Spinal cord (tissue), 10 donors: ENCODE data around the gene ARHGAP32. TPM values are rescaled to one million over a fixed set of nuclear protein-coding genes. Genes with fewer than 3 reads are reported as not detected.

Experiments used
- DNase-seq, 6 donors: peaks; one replicate each; pipeline versions ENCODE4 v3.0.0 to v3.0.0-alpha.2; 2013 to 2015; ENCODE audit warnings: low spot score in 6 of 6, low read depth in 4 of 6
- H3K27ac ChIP-seq: one replicate; pipeline ENCODE4 v1.5.1; 2013; ENCODE audit warnings: low read depth, low read length, control low read depth
- H3K27me3 ChIP-seq: one replicate; pipeline ENCODE4 v1.6.1; 2013; ENCODE audit warnings: low read length; ENCODE audit not compliant: control insufficient read depth, insufficient read depth
- H3K36me3 ChIP-seq: one replicate; pipeline ENCODE4 v1.6.1; 2013; ENCODE audit warnings: low read length; ENCODE audit not compliant: control insufficient read depth, insufficient read depth
- H3K4me1 ChIP-seq: one replicate; pipeline ENCODE4 v1.6.1; 2013; ENCODE audit warnings: low read length; ENCODE audit not compliant: control insufficient read depth, insufficient read depth
- H3K4me3 ChIP-seq: one replicate; pipeline ENCODE4 v1.5.1; 2013; ENCODE audit warnings: low read depth, low read length, control low read depth
- H3K9me3 ChIP-seq: one replicate; pipeline ENCODE4 v1.6.1; 2013; ENCODE audit warnings: low read length; ENCODE audit not compliant: control insufficient read depth, insufficient read depth
- WGBS: methylation state at CpG from one replicate; pipeline ENCODE4 v1.1.5; 2013; ENCODE audit warnings: missing lambda C conversion rate; ENCODE audit not compliant: insufficient coverage; 5-methylcytosine and 5-hydroxymethylcytosine counted together
- polyA plus RNA-seq, 2 donors: library from polyadenylated mRNA; unstranded; fragments of 120-200 nt; gene quantifications; one replicate each; pipeline ENCODE4 v1.2.1, GENCODE V29; 2013; ENCODE audit not compliant: insufficient read length in 2 of 2
- total RNA-seq, 2 donors: library from RNA; depleted of rRNA in 1 of 2; stranded (reverse); fragments of 120-200 nt in 1 of 2; fragments of >200 nt in 1 of 2; gene quantifications; one replicate each; pipeline versions ENCODE4 v1.2.3 to v1.2.4, GENCODE V29; 2013 to 2014
- donor health status: healthy.

ARHGAP32 gene
- total and polyA plus RNA-seq, 4 donors = 29.0 to 60.2 (median 35.2) TPM

DNA sequence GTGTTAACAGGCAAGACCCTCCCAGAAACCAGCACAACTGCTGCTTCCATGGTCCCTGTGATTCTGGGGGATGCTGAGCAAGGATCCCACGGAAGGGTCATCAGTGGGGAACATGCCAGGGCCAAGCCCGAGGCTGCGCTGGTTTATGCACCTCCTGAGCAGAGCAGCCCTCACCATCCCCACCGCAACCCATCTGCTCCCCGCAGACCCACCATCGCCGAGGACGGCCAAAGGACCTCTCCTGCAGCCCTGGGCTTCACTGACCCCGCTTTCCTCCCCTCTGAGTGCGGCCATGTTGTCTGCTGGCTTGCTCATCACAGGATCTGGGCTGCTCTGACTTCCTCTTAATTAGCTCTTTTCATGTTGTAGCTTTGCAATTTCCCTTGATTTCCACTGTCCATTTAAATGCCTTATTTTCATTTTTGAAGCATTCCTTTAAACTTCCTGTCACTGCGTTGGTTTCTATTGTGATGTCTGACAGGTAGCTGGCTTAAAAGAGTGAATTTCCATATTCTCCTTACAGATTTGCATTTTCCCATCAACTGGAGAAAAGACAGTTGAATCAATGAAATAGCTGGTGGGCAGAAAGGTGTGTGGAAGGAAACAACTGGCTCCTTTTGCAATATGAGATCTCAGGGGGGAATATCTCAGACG is 264.3 kb downstream of the ARHGAP32 start:
- no peaks in the 10 kb centered on the region for H3K36me3 ChIP-seq
- H3K9me3 ChIP-seq = no peaks in the 10 kb centered on the region
- no peak for DNase-seq
- H3K27me3 ChIP-seq = no peaks in the 10 kb centered on the region
- WGBS = 80% methylated on average over 10 of the region's 12 CpGs
- H3K27ac ChIP-seq = no peak overlapping the region
- H3K4me1 ChIP-seq = peaks cover 22% of the 10 kb centered on the region
- H3K4me3 ChIP-seq = no peak overlapping the region

- WGBS = 64% methylated on average over 10 of the region's 11 CpGs
- H3K9me3 ChIP-seq = no peaks in the 10 kb centered on the region
- peaks cover 22% of the 10 kb centered on the region for H3K4me1 ChIP-seq
- H3K36me3 ChIP-seq = no peaks in the 10 kb centered on the region
- H3K27me3 ChIP-seq = no peaks in the 10 kb centered on the region
- H3K27ac ChIP-seq = no peak overlapping the region
- peak in 1 of 6 donors; percentile 29 for DNase-seq
- no peak overlapping the region for H3K4me3 ChIP-seq
Observed at GRCh38 chr11:128927108-128927461, 265.0 kb downstream of the ARHGAP32 start.

DNA sequence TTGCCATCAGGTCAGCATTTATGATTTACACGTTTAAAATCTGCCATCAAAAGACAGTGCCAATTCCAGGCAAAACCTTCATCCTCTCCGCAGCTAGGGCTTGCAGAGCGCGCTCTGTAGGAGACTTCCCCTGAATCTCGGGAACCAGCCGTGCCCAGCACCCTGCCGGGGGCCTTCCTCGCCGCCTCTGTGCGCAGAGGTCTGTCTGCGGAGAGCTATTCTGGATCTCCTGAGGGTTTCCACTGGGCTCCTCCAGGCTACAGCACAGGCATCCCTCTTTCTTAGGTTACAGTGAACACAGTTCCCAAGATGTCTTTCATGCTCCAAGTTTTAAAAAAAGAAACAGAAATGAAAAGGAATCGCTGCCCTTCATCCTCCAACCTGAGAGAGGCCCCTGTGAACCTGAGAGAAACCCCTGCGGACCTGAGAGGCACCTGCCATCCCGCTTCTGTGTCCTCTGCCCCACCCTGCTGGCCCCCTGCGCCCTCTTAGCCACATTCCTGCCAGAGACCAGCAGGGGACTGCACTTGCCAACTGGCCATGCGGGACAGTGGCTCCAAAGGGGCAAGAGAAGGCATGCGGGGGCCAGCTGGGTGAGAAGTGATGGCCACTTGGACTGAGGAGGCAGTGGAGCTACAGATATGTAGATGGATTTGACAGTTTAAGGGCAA is 265.6 kb downstream of the ARHGAP32 start:
- DNase-seq = no peak
- Histone ChIP-seq H3K9me3 (no peaks in the 10 kb centered on the region), H3K4me3 (no peak overlapping the region), H3K27me3 (no peaks in the 10 kb centered on the region), H3K4me1 (peaks cover 22% of the 10 kb centered on the region), H3K36me3 (no peaks in the 10 kb centered on the region), H3K27ac (no peak overlapping the region)
- WGBS = 65% methylated on average over 17 of the region's 17 CpGs

DNA sequence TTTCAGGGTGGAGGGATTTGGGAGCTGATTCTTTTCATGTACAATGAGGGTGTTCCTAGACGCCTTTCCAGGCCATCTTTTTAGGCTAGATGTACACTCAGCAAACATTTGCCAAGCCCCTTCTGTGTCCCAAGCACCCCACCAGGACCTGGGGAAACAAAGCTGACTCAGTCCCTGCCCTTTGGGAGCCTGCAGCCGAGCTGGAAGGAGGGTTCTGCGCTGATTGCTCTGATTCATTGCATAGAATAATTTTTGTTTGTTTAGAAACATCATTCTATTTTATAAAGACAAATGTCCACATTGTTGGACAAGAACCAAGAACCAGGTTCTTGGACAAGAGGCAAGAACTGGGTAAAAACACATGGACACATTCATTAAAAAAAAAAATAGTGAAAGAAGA is 266.1 kb downstream of the ARHGAP32 start:
- no peak overlapping the region for H3K4me3 ChIP-seq
- no peaks in the 10 kb centered on the region for H3K27me3 ChIP-seq
- peaks cover 24% of the 10 kb centered on the region for H3K4me1 ChIP-seq
- no peaks in the 10 kb centered on the region for H3K36me3 ChIP-seq
- DNase-seq = no peak
- H3K9me3 ChIP-seq = no peaks in the 10 kb centered on the region
- H3K27ac ChIP-seq = no peak overlapping the region
- WGBS = no CpG with 5 or more reads among the region's 3 CpGs

GRCh38 chr11:128925250-128925600 is 266.9 kb downstream of the ARHGAP32 start:
- Histone ChIP-seq H3K4me1 (peaks cover 23% of the 10 kb centered on the region), H3K9me3 (no peaks in the 10 kb centered on the region), H3K36me3 (no peaks in the 10 kb centered on the region), H3K27ac (no peak overlapping the region), H3K27me3 (no peaks in the 10 kb centered on the region), H3K4me3 (no peak overlapping the region)
- DNase-seq = no peak
- WGBS = 89% methylated on average over 1 of the region's 2 CpGs

- Histone ChIP-seq H3K9me3 (no peaks in the 10 kb centered on the region), H3K4me3 (no peak overlapping the region), H3K27me3 (no peaks in the 10 kb centered on the region), H3K4me1 (peaks cover 18% of the 10 kb centered on the region), H3K27ac (no peak overlapping the region), H3K36me3 (no peaks in the 10 kb centered on the region)
- 65% methylated on average over 14 of the region's 16 CpGs for WGBS
- DNase-seq = no peak
Observed at GRCh38 chr11:128924510-128925249, 267.4 kb downstream of the ARHGAP32 start.

GRCh38 chr11:128924104-128924503 is 268.0 kb downstream of the ARHGAP32 start:
- Histone ChIP-seq H3K36me3 (no peaks in the 10 kb centered on the region), H3K4me3 (no peak overlapping the region), H3K4me1 (peaks cover 14% of the 10 kb centered on the region), H3K27ac (no peak overlapping the region), H3K9me3 (no peaks in the 10 kb centered on the region), H3K27me3 (no peaks in the 10 kb centered on the region)
- 80% methylated on average over 1 of the region's 7 CpGs for WGBS
- no peak for DNase-seq

- no peak for DNase-seq
- peaks cover 13% of the 10 kb centered on the region for H3K4me1 ChIP-seq
- no peak overlapping the region for H3K27ac ChIP-seq
- no peaks in the 10 kb centered on the region for H3K9me3 ChIP-seq
- WGBS = 86% methylated on average over 2 of the region's 4 CpGs
- H3K4me3 ChIP-seq = no peak overlapping the region
- no peaks in the 10 kb centered on the region for H3K36me3 ChIP-seq
- H3K27me3 ChIP-seq = no peaks in the 10 kb centered on the region
Observed at GRCh38 chr11:128921793-128922192, 270.3 kb downstream of the ARHGAP32 start.

- Histone ChIP-seq H3K27ac (no peak overlapping the region), H3K4me3 (no peak overlapping the region)
- WGBS = 65% methylated on average over 15 of the region's 15 CpGs
Observed at GRCh38 chr11:128920666-128921065, 271.5 kb downstream of the ARHGAP32 start.

More at GRCh38 chr11:128920666-128921065, 271.5 kb downstream of the ARHGAP32 start:
- Histone ChIP-seq H3K4me1 (peaks cover 8% of the 10 kb centered on the region), H3K27me3 (no peaks in the 10 kb centered on the region), H3K9me3 (no peaks in the 10 kb centered on the region), H3K36me3 (no peaks in the 10 kb centered on the region)
- DNase-seq = peak in 1 of 6 donors; percentile 74
